SH-SY5Y (cell line): ENCODE results near the gene RNASE4.

Experiments
- GATA2 ChIP-seq: IDR thresholded peaks from 2 replicates; pipeline ENCODE4 v1.6.1; 2011; ENCODE audit warnings: mild to moderate bottlenecking, low read depth, low read length
- GATA3 ChIP-seq: IDR thresholded peaks from 2 replicates; pipeline ENCODE4 v1.6.1; 2011; ENCODE audit warnings: low read depth, mild to moderate bottlenecking, low read length, moderate library complexity

DNA sequence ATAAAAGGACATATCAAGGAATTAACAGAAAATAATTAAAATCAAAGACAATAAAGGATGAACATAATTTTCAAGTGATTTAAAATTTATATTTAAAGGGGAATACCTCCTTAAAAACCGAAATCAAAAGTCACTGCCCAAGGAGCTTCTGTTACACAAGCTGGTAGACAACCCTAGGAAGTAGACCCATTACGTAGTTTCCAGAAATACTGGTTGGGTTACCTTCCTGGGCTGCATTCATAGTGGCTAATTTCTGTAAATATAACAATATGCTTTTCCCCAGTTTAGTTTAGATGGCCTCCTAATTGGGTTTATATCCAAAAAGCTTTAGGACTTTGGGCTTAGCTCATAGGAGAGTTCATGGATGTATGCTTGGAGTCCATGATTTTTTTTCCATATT lies 59.2 kb downstream of the RNASE4 start:
- TF ChIP-seq GATA2, result no peak
- TF ChIP-seq GATA3, result no peak
